ENCODE measurements around the gene BTN2A1. TPM values are rescaled to one million over a fixed set of nuclear protein-coding genes. Genes with fewer than 3 reads are reported as not detected.

The BTN2A1 gene
- total and polyA plus RNA-seq, 10 of the 15 experiments (the other 5 are each of a cell fraction or from before 2014, with no cell fraction given), result 8.2 to 28.0 (median 15.8) TPM

DNA sequence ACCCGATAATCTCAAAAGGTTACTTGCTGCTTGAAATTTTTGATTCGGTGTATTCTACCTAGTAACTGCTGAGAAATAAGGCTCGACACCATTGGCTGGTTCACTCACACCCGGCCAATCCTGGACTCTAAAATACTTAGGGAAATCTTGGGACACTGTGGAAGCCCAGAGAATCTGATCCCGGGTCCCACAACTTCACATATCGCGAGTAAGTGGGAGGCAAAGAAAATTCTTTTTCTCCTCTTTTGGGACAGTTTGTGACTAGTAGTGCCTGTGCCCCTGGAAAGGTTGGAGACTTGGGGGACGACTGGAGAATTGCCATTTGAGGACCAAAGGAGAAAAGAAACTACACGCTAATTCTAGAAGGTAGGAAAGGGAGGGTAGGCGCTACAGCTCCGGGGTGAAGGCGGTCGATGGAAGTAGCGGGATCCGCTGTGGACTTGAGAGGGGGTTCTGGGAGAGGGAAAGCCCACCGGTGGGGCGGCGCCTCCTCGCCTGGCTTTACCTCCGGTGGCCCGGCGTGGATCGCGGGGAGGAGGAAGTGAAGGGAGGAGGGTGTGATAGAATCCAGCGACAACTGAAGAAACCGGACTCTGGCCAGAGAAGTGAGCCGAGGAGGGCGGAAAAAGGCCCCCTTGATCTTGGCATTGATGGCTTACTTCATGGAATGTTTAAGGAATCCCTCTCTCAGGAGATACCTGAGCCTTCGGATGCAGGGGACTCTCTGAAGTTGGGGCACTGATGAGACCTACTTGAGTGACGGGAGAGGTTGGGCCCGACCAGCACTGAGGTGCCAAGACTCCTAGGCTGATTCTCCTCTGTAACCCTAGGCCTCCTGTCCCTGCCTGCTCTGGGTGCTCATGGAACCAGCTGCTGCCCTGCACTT lies 36.3 kb upstream of the BTN2A1 start (continued):
- no peak for TF ChIP-seq EGR1 (IDR thresholded peaks at IDR 0.05; ENCODE audit: borderline replicate concordance in 1 of 2, low read depth in 2 of 2, low read length in 2 of 2)
- TF ChIP-seq IKZF2 (IDR thresholded peaks at IDR 0.05), result peak; percentile 92
- TF ChIP-seq, protein P1, sequence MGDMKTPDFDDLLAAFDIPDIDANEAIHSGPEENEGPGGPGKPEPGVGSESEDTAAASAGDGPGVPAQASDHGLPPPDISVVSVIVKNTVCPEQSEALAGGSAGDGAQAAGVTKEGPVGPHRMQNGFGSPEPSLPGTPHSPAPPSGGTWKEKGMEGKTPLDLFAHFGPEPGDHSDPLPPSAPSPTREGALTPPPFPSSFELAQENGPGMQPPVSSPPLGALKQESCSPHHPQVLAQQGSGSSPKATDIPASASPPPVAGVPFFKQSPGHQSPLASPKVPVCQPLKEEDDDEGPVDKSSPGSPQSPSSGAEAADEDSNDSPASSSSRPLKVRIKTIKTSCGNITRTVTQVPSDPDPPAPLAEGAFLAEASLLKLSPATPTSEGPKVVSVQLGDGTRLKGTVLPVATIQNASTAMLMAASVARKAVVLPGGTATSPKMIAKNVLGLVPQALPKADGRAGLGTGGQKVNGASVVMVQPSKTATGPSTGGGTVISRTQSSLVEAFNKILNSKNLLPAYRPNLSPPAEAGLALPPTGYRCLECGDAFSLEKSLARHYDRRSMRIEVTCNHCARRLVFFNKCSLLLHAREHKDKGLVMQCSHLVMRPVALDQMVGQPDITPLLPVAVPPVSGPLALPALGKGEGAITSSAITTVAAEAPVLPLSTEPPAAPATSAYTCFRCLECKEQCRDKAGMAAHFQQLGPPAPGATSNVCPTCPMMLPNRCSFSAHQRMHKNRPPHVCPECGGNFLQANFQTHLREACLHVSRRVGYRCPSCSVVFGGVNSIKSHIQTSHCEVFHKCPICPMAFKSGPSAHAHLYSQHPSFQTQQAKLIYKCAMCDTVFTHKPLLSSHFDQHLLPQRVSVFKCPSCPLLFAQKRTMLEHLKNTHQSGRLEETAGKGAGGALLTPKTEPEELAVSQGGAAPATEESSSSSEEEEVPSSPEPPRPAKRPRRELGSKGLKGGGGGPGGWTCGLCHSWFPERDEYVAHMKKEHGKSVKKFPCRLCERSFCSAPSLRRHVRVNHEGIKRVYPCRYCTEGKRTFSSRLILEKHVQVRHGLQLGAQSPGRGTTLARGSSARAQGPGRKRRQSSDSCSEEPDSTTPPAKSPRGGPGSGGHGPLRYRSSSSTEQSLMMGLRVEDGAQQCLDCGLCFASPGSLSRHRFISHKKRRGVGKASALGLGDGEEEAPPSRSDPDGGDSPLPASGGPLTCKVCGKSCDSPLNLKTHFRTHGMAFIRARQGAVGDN (IDR thresholded peaks at IDR 0.05), result no peak
- no peak for TF ChIP-seq CBX3 (IDR thresholded peaks at IDR 0.05; ENCODE audit: borderline replicate concordance, low read depth)
- 0 out of 2 replicates have a peak, but pooled peaks have one; percentile 48 for TF ChIP-seq RB1 (IDR thresholded peaks at IDR 0.05; ENCODE audit: borderline replicate concordance)
- TF ChIP-seq, protein P2, sequence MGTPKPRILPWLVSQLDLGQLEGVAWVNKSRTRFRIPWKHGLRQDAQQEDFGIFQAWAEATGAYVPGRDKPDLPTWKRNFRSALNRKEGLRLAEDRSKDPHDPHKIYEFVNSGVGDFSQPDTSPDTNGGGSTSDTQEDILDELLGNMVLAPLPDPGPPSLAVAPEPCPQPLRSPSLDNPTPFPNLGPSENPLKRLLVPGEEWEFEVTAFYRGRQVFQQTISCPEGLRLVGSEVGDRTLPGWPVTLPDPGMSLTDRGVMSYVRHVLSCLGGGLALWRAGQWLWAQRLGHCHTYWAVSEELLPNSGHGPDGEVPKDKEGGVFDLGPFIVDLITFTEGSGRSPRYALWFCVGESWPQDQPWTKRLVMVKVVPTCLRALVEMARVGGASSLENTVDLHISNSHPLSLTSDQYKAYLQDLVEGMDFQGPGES (IDR thresholded peaks at IDR 0.05), result no peak
- TF ChIP-seq, protein P3, sequence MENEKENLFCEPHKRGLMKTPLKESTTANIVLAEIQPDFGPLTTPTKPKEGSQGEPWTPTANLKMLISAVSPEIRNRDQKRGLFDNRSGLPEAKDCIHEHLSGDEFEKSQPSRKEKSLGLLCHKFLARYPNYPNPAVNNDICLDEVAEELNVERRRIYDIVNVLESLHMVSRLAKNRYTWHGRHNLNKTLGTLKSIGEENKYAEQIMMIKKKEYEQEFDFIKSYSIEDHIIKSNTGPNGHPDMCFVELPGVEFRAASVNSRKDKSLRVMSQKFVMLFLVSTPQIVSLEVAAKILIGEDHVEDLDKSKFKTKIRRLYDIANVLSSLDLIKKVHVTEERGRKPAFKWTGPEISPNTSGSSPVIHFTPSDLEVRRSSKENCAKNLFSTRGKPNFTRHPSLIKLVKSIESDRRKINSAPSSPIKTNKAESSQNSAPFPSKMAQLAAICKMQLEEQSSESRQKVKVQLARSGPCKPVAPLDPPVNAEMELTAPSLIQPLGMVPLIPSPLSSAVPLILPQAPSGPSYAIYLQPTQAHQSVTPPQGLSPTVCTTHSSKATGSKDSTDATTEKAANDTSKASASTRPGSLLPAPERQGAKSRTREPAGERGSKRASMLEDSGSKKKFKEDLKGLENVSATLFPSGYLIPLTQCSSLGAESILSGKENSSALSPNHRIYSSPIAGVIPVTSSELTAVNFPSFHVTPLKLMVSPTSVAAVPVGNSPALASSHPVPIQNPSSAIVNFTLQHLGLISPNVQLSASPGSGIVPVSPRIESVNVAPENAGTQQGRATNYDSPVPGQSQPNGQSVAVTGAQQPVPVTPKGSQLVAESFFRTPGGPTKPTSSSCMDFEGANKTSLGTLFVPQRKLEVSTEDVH (IDR thresholded peaks at IDR 0.05; ENCODE audit: low read depth, partially characterized antibody), result peak; percentile 39
- TF ChIP-seq, protein P4, sequence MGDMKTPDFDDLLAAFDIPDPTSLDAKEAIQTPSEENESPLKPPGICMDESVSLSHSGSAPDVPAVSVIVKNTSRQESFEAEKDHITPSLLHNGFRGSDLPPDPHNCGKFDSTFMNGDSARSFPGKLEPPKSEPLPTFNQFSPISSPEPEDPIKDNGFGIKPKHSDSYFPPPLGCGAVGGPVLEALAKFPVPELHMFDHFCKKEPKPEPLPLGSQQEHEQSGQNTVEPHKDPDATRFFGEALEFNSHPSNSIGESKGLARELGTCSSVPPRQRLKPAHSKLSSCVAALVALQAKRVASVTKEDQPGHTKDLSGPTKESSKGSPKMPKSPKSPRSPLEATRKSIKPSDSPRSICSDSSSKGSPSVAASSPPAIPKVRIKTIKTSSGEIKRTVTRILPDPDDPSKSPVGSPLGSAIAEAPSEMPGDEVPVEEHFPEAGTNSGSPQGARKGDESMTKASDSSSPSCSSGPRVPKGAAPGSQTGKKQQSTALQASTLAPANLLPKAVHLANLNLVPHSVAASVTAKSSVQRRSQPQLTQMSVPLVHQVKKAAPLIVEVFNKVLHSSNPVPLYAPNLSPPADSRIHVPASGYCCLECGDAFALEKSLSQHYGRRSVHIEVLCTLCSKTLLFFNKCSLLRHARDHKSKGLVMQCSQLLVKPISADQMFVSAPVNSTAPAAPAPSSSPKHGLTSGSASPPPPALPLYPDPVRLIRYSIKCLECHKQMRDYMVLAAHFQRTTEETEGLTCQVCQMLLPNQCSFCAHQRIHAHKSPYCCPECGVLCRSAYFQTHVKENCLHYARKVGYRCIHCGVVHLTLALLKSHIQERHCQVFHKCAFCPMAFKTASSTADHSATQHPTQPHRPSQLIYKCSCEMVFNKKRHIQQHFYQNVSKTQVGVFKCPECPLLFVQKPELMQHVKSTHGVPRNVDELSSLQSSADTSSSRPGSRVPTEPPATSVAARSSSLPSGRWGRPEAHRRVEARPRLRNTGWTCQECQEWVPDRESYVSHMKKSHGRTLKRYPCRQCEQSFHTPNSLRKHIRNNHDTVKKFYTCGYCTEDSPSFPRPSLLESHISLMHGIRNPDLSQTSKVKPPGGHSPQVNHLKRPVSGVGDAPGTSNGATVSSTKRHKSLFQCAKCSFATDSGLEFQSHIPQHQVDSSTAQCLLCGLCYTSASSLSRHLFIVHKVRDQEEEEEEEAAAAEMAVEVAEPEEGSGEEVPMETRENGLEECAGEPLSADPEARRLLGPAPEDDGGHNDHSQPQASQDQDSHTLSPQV (IDR thresholded peaks at IDR 0.05), result no peak
- no peak for TF ChIP-seq MTA3 (IDR thresholded peaks at IDR 0.05; ENCODE audit: borderline replicate concordance, low read length)
- TF ChIP-seq NRF1 (conservative IDR thresholded peaks at IDR 0.05; ENCODE audit: low read depth, low read length), result no peak
- no peak for TF ChIP-seq STAT3 (IDR thresholded peaks at IDR 0.05; ENCODE audit: low read depth, low read length)
- TF ChIP-seq CHD2 (IDR thresholded peaks at IDR 0.05; ENCODE audit: borderline replicate concordance, low read depth, low read length), result 0 out of 2 replicates have a peak, but pooled peaks have one; percentile 18

All from GM12878 (cell line).